Fibroblast of lung (primary cell): ENCODE results near the gene VRK1. TPM values are rescaled to one million over a fixed set of nuclear protein-coding genes. Genes with fewer than 3 reads are reported as not detected.

Source experiments
- DNase-seq, 2 donors: peaks; one replicate each; pipeline versions ENCODE4 v3.0.0 to v3.0.0-alpha.2; 2010; ENCODE audit warnings: low read depth in 2 of 2
- H2AFZ ChIP-seq: 2 replicates; pipeline ENCODE4 v1.5.1; 2012; ENCODE audit warnings: low read length, control low read depth, inconsistent platforms
- H3K27ac ChIP-seq: 2 replicates; pipeline ENCODE4 v1.5.1; 2011; ENCODE audit warnings: low read length, control low read depth; ENCODE audit not compliant: insufficient read depth
- H3K27me3 ChIP-seq: 2 replicates; pipeline ENCODE4 v1.5.1; 2011; ENCODE audit warnings: mild to moderate bottlenecking, low read length; ENCODE audit not compliant: control insufficient read depth, insufficient read depth
- H3K36me3 ChIP-seq: 2 replicates; pipeline ENCODE4 v1.5.1; 2011; ENCODE audit warnings: low read length; ENCODE audit not compliant: control insufficient read depth, insufficient read depth
- H3K4me1 ChIP-seq: 2 replicates; pipeline ENCODE4 v1.5.1; 2011; ENCODE audit warnings: low read length; ENCODE audit not compliant: control insufficient read depth, insufficient read depth; ENCODE audit errors: extremely low read depth
- H3K4me2 ChIP-seq: 2 replicates; pipeline ENCODE4 v1.5.1; 2011; ENCODE audit warnings: low read length, control low read depth; ENCODE audit not compliant: insufficient read depth; ENCODE audit errors: extremely low read depth
- H3K4me3 ChIP-seq, 4 experiments: fragments of 200-600 bp in 1 of 4; sonication (generic) in 1 of 4; replicated peaks in 1 of 4; 2 replicates each; pipeline ENCODE4 v1.5.1; 2011 to 2016; ENCODE audit warnings: low read length in 4 of 4, low read depth in 3 of 4, mild to moderate bottlenecking in 3 of 4, control low read depth in 2 of 4, inconsistent platforms in 1 of 4, mixed read lengths in 1 of 4; ENCODE audit not compliant: insufficient read depth in 1 of 4; ENCODE audit errors: control extremely low read depth in 1 of 4
- H3K79me2 ChIP-seq: 2 replicates; pipeline ENCODE4 v1.5.1; 2012; ENCODE audit warnings: mild to moderate bottlenecking, low read length, inconsistent platforms; ENCODE audit not compliant: control insufficient read depth, insufficient read depth
- H3K9ac ChIP-seq: 2 replicates; pipeline ENCODE4 v1.5.1; 2011; ENCODE audit warnings: mild to moderate bottlenecking, low read length, control low read depth; ENCODE audit not compliant: insufficient read depth
- H3K9me3 ChIP-seq: 2 replicates; pipeline ENCODE4 v1.5.1; 2012; ENCODE audit warnings: low read depth, low read length; ENCODE audit not compliant: control insufficient read depth, insufficient read depth
- H4K20me1 ChIP-seq: 2 replicates; pipeline ENCODE4 v1.5.1; 2011; ENCODE audit warnings: low read length; ENCODE audit not compliant: control insufficient read depth, insufficient read depth; ENCODE audit errors: extremely low read depth
- CTCF ChIP-seq, 2 donors: IDR thresholded peaks in 1 of 2; conservative IDR thresholded peaks in 1 of 2; 1 replicate in 1 of 2; 2 replicates in 1 of 2; pipeline ENCODE4 v1.5.1; 2011 to 2012; ENCODE audit warnings: low read length in 2 of 2, control low read depth in 1 of 2, inconsistent platforms in 1 of 2, low read depth in 1 of 2, mild to moderate bottlenecking in 1 of 2
- EZH2 ChIP-seq: IDR thresholded peaks from 2 replicates; pipeline ENCODE4 v1.5.1; 2012; ENCODE audit warnings: low read length, control low read depth, mild to moderate bottlenecking; ENCODE audit errors: missing control alignments
- polyA plus RNA-seq, 2 donors: library from polyadenylated mRNA; depleted of rRNA in 1 of 2; stranded (reverse) in 1 of 2; unstranded in 1 of 2; fragments of >200 nt; gene quantifications; 2 replicates each; pipeline ENCODE4 v1.2.1, GENCODE V29; 2011 to 2012; ENCODE audit warnings: missing spikeins in 1 of 2
- total RNA-seq: library from RNA; depleted of rRNA; stranded (reverse); fragments of >200 nt; gene quantifications from 2 replicates; pipeline ENCODE4 v1.2.1, GENCODE V29; 2014

VRK1 gene
- total and polyA plus RNA-seq, 2 donors (not counting 1 experiment from before 2014, with no cell fraction given) = 11.5 to 24.9 TPM

GRCh38 chr14:96754162-96754844, 42.9 kb upstream of the VRK1 start:
- no peaks in the 10 kb centered on the region for H3K27me3 ChIP-seq
- no peak overlapping the region for H3K9ac ChIP-seq
- H4K20me1 ChIP-seq = no peaks in the 10 kb centered on the region
- H2AFZ ChIP-seq = no peak overlapping the region
- no peak overlapping the region for H3K27ac ChIP-seq
- no peaks in the 10 kb centered on the region for H3K79me2 ChIP-seq
- peak in 1 of 2 donors; percentile 20 for DNase-seq
- no peak overlapping the region for H3K4me2 ChIP-seq
- H3K4me1 ChIP-seq = no peaks in the 10 kb centered on the region
- TF ChIP-seq CTCF (conservative IDR thresholded peaks at IDR 0.05 in 1 of 2, IDR thresholded peaks at IDR 0.05 in 1 of 2; ENCODE audit: low read depth in 1 of 2, low read length in 2 of 2) (no peak), EZH2 (no peak)
- H3K36me3 ChIP-seq = no peaks in the 10 kb centered on the region
- no peaks in the 10 kb centered on the region for H3K9me3 ChIP-seq
- H3K4me3 ChIP-seq = no peak overlapping the region

- no peak overlapping the region for H2AFZ ChIP-seq
Measured at GRCh38 chr14:96754845-96755184, 42.4 kb upstream of the VRK1 start.

GRCh38 chr14:96756745-96757144, 40.4 kb upstream of the VRK1 start:
- no peak for TF ChIP-seq CTCF (conservative IDR thresholded peaks at IDR 0.05 in 1 of 2, IDR thresholded peaks at IDR 0.05 in 1 of 2; ENCODE audit: low read depth in 1 of 2, low read length in 2 of 2)
- TF ChIP-seq EZH2 = no peak
- no peak overlapping the region for H3K9ac ChIP-seq
- no peak for DNase-seq
- H3K79me2 ChIP-seq = no peaks in the 10 kb centered on the region
- H3K27ac ChIP-seq = no peak overlapping the region
- no peak overlapping the region for H2AFZ ChIP-seq
- H3K4me1 ChIP-seq = no peaks in the 10 kb centered on the region
- H3K36me3 ChIP-seq = no peaks in the 10 kb centered on the region
- no peak overlapping the region for H3K4me2 ChIP-seq
- H4K20me1 ChIP-seq = no peaks in the 10 kb centered on the region
- no peak overlapping the region for H3K4me3 ChIP-seq
- H3K27me3 ChIP-seq = no peaks in the 10 kb centered on the region
- H3K9me3 ChIP-seq = no peaks in the 10 kb centered on the region

More at GRCh38 chr14:96754845-96755184, 42.4 kb upstream of the VRK1 start:
- H3K4me2 ChIP-seq = no peak overlapping the region
- H3K9ac ChIP-seq = no peak overlapping the region
- no peaks in the 10 kb centered on the region for H3K9me3 ChIP-seq
- DNase-seq = no peak
- no peaks in the 10 kb centered on the region for H3K79me2 ChIP-seq
- no peaks in the 10 kb centered on the region for H3K4me1 ChIP-seq
- H3K27ac ChIP-seq = no peak overlapping the region
- no peak for TF ChIP-seq EZH2
- TF ChIP-seq CTCF (conservative IDR thresholded peaks at IDR 0.05 in 1 of 2, IDR thresholded peaks at IDR 0.05 in 1 of 2; ENCODE audit: low read depth in 1 of 2, low read length in 2 of 2) = no peak
- H3K4me3 ChIP-seq = no peak overlapping the region
- no peaks in the 10 kb centered on the region for H3K27me3 ChIP-seq
- no peaks in the 10 kb centered on the region for H3K36me3 ChIP-seq
- H4K20me1 ChIP-seq = no peaks in the 10 kb centered on the region
